Stimulated activated CD8-positive, alpha-beta memory T cell treated with anti-CD3 and anti-CD28 coated beads, Interleukin-2, amount 100 ng/mL, for 48 hours (primary cell): ENCODE data around the gene DNTTIP2.
"Not testable (repeated sequence)": the region's sequence is repeated elsewhere in the genome, so short reads cannot be mapped to it uniquely, and the experiment has no call there.

Experiments
- DNase-seq, 2 donors: peaks; one replicate each; pipeline ENCODE4 v3.0.0-alpha.2; 2020; ENCODE audit warnings: low read depth in 2 of 2

DNTTIP2 gene, protein sequence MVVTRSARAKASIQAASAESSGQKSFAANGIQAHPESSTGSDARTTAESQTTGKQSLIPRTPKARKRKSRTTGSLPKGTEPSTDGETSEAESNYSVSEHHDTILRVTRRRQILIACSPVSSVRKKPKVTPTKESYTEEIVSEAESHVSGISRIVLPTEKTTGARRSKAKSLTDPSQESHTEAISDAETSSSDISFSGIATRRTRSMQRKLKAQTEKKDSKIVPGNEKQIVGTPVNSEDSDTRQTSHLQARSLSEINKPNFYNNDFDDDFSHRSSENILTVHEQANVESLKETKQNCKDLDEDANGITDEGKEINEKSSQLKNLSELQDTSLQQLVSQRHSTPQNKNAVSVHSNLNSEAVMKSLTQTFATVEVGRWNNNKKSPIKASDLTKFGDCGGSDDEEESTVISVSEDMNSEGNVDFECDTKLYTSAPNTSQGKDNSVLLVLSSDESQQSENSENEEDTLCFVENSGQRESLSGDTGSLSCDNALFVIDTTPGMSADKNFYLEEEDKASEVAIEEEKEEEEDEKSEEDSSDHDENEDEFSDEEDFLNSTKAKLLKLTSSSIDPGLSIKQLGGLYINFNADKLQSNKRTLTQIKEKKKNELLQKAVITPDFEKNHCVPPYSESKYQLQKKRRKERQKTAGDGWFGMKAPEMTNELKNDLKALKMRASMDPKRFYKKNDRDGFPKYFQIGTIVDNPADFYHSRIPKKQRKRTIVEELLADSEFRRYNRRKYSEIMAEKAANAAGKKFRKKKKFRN

DNA sequence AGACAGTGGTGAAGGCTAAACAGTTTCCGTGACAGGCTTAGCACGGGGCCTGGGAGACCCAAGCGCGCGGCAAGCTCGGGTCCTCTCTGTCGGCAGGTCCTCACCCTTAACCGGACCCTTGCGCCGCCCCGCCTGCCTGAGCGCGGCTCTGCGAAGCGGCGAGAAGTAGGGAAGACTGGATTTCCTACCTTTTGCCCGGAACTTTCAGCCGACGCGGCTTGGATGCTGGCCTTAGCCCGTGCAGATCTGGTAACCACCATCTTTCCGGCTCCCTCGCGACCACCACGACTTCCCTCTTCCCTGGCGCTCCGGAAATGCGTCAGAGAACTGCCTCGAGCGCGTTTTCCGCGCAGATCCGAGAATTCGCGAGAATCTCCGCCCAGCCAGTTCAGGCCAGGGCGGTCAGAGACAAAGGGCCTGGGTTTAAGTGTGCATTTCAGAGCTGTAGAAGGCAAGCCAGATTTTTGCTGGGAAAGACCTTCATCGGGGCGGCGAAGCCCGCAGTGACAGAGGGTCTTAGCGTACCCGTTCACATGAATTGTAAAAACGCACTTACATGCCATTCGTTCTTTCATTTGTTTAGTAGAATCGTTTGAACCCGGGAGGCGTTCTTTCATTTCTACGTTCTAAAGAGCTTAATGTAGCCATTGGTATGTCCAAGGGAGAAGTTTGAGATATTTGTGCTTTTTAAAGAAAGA, at the start of gene DNTTIP2:
DNTTIP2 (minus strand) TSS at position 318 of the 698 bp plus-strand sequence; CDS start at position 260, 58 bp downstream.
- DNase-seq = peak; percentile 84 to 85

- DNase-seq = no peak
Observed at GRCh38 chr1:93925206-93925605, 46.2 kb upstream of the DNTTIP2 start.

DNA sequence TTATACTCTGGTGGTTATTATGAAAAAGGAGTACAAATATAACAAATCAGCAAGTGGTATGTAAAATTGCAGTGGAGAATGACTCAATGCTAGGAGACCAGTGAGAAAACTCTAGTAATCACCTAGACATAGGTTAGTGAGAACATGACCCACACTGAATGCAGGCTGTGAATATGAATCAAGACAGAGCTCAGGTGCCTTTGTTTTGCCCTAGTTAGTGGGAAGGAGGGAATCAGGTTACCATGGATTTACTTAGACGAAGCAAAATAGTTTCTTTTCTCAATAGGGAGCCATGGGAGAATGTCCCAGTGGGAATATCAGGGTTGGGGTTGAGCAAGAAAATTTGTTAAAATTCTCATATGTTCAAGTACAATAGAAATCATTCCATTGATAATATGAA, 40.8 kb upstream of the DNTTIP2 start:
- no peak for DNase-seq

DNA sequence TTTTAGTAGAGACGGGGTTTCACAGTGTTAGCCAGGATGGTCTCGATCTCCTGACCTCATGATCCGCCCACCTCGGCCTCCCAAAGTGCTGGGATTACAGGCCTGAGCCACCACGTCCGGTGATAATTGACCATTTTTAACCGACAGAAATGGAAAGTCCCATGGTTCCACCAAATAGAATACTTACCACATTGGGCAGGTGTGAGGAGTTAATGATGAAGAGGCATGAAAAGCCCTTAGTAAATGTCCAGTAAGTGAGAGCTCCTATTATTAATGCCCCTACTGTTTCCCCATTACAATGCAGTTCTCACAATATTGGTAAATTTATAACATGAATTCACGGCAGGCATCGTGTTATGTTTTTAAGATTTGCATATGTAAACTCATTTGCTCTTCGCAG, 38.3 kb upstream of the DNTTIP2 start:
- DNase-seq = no peak

- not testable (repeated sequence) for DNase-seq
Observed at GRCh38 chr1:93910880-93911279, 31.9 kb upstream of the DNTTIP2 start.

DNA sequence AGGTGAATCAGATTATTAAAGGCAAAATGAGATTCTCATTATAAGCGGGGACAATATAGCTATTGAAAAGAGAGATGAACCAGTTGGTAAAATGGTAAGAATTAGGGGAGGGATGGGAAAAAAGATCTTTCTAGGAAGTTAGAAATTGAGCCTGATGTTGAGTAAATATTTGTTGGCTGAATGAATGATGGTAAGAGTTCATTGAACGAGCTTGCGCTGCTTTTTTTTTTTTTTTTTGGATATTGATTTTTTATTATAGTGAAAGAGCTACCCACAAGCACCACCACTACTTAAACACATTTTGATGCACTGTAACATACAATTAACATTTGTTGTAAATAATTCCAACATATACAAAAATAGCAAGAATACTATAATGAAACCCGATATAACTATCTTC, 31.3 kb upstream of the DNTTIP2 start:
- no peak for DNase-seq

- peak; percentile 83 to 86 for DNase-seq
Observed at GRCh38 chr1:93909146-93910050, 30.4 kb upstream of the DNTTIP2 start, which contains the start of gene GCLM. TSS of gene GCLM (minus strand) at chr1:93909430. CDS start at chr1:93909163, 267 bp downstream.

- DNase-seq = peak; percentile 17 to 33
Observed at GRCh38 chr1:93908394-93909145, 29.6 kb upstream of the DNTTIP2 start.

DNA sequence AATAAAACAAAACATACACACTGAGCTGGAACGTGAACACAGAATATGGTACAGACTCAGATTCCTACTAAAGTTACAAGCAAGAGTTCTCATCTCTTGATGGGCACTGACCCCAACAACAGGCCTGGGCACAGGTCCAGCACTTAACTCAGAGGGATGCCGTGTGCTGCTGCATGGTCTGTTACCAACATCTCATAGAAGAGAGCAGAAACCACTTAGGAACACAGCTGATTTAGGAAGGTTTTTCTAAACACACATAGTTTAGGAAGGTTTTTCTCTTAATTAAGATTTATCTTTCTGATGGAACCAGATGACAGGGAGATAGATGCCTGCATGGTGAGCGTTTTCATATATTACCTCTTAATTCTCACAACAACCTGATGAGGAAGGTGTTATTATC, 28.7 kb upstream of the DNTTIP2 start:
- no peak for DNase-seq

DNA sequence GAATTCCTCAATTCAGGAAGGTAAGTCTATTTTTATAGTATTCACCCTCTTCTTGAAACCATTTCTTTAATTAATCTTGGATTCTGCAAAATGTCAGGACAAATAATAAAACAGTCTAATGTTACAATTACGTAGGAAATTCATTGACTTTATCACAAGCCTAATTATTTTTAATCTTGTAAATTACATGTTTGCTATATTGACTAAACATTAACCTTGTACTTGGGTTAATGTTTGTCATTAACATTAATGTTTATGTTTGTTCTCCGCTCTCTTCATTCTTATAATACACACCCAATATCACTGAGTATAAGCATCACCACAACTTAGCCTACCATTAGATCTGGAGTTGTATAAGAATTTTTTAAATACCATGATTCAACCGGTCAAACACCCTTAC, 27.5 kb upstream of the DNTTIP2 start:
- DNase-seq = no peak

GRCh38 chr1:93905734-93906133, 26.7 kb upstream of the DNTTIP2 start:
- no peak for DNase-seq

DNA sequence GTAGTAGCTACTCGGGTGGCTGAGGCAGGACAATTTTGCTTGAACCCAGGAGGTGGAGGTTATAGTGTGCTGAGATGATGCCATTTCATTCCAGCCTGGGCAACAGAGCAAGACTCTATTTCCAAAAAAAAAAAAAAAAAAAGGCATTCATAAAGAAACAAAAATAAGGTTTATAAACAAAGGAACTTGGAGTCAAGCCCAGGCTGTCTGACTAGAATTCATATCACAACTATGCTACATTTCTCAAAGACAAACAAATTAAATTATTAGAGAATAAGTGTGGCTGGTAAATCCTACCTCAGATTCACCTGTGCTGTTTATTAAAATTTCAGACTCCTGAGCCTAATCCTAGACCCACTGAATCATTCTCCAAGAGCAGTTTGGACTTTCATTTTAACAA, 26.0 kb upstream of the DNTTIP2 start:
- DNase-seq = no peak

DNA sequence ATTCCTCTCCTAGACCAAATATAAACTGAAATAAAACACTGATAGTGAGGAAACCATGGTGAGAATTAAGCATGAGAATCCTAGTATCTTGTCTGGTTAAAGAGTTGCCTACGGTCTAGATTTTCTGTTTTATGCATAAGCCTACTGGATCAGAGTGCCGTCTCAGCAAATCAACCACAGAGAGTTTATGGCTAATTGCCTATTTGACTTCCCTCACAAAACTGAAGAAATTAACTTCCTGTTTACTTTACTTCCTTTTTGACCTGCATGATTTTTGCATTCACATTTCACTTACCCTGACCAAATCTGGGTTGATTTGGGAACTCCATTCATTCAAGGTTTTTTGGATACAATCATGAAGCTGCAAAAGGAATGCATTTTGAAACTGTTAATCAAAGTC, 25.2 kb upstream of the DNTTIP2 start:
- DNase-seq = no peak

DNA sequence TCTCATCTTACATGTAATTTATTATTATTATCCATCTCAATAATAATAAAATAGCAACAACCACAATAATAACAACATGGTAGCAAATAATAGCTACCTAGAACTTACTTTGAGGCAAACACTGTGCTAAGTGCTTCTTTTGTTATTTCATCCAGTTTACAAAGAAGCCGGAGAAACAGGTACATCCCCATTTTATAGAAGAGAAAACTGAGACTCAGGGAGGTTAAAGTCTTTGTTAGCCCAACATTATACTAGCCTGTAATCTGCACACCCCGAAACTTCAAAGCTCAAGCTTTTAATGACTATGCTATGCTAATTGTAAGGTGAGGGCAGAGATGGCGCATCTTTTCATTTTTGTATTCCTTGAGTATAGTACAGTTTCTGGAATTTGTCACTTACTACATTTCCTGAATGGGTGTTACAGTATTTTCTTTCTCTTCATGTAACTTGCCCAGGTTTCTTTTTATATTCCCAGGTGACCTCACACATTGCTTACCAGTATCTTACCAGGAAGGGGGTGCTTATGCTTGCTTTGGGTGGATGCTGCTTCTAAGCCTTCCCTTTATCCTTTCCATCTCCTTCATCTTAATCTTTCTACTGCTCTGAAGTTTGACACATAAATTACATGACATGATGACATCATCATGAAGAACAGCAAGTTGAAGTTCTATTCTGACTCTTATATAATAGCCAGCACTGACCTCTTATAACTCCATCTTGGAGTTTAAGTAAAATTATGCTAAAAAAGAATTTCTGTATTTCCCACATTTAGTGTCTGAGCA, 21.9 kb upstream of the DNTTIP2 start:
- DNase-seq = no peak

DNA sequence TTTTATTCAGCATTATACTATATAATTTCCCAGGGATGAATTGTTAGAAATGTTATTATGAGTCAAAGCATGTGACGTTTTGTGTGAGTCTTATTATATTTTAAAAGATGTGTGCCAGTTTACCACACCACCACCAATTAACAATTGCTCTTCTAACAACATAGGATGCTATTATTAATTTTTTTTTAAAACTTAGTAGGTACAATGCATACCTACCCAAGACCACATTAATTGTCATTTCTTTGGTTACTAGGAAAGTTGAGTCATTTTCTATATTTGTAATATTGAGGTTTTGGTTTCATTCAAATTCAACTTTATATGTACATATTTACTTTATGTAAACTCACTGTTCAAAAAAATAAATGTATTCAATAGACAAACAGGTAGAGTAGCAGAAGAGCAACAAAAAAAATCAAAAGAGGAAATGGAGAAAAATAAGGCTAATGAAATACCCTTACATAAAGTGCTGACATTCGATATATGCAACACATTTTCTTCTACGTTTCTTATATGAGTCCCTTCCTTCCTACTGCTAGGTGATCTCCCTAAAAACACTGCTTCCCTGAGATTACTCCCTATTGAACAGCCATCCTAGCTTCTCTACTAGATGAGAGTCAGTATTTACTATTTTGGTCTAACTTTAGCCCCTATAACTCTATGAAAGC, 20.7 kb upstream of the DNTTIP2 start:
- DNase-seq = no peak

- no peak for DNase-seq
Observed at GRCh38 chr1:93888900-93889299, 9.9 kb upstream of the DNTTIP2 start.

DNA sequence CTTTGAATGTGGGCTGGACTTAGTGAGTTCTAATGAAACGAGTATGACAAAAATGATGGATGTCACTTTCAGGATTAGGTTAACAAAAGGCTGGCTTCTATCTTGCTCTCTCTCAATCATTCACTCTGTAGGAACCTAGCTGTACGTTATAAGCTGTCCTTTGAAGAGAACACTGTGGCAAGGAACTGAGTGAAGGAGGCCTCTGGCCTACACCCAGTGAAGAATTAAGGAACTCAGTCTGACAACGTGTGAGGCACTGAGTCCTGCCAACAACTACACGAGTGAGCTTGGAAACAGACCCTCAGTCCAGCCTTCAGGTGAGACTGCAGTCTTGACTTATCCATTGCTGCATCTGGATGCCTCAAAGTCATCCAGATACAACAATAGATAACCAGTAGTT, 3.3 kb upstream of the DNTTIP2 start:
- no peak for DNase-seq

DNA sequence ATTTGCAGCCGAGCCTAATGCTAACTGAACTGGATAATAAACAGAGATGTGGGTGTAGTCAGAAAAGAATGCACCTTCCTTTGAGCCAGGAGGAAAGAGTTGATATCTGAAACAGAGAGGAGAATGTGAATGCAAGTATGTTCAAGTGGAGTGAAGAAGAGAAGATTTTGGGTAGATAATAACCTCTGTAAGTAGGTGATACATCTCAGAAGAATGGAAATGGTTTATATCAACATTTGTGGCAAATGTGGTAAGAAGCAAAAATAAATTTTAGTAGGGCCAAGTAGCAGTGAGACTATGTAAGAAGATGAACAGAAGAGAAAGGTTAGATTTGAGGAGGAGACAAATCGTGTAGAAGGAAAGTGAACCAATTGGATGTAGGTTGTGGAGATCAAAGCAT, 1.7 kb upstream of the DNTTIP2 start:
- no peak for DNase-seq

DNA sequence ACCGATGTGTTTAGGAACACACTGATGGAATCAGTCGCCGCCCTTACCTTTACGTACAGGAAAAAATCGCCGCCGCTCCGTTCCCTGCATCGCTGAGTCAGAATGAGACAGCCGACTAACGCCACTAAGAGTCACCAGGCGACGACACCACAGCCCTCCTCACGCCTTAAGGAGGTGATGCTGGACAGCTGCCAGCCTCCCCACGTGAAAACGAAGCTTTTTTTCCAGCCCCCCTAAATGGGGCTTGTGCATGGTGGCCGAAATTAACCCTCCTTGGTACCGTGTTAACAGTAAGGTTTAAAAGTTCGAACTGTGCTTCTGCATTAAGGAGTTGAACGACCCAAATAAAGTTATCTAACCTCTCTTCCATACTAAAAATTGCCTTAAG, 511 bp downstream of the DNTTIP2 start:
- peak; percentile 51 to 54 for DNase-seq
